ENCODE data around the gene SNX10.

- no peak for TF ChIP-seq CTCF (IDR thresholded peaks at IDR 0.05)
- no peak for TF ChIP-seq EP300 (IDR thresholded peaks at IDR 0.05)
- no peak for TF ChIP-seq POLR2AphosphoS5 (IDR thresholded peaks at IDR 0.05)
Observed at GRCh38 chr7:26295586-26295985, 3.9 kb downstream of the SNX10 start.

All from suprapubic skin (tissue), 4 donors.